ENCODE data around the gene SSBP1.
A peak's percentile ranks its signal among the peaks of the same experiment; 100 is the strongest.

- TF ChIP-seq CTCF (IDR thresholded peaks at IDR 0.05): no peak
- TF ChIP-seq EP300 (IDR thresholded peaks at IDR 0.05): no peak
- no peak for TF ChIP-seq SREBF2 (IDR thresholded peaks at IDR 0.05)
- peak; percentile 34; the same call in 1 of the 2 replicates for TF ChIP-seq POLR2A (IDR thresholded peaks at IDR 0.05; ENCODE audit: low read length)
- TF ChIP-seq GATA3 (IDR thresholded peaks at IDR 0.05; ENCODE audit: borderline replicate concordance): no peak
- no peak for TF ChIP-seq RNF2 (IDR thresholded peaks at IDR 0.05; ENCODE audit: borderline replicate concordance, low read depth)
- TF ChIP-seq BCL3 (IDR thresholded peaks at IDR 0.05): no peak
- TF ChIP-seq ESRRA (IDR thresholded peaks at IDR 0.05; ENCODE audit: borderline replicate concordance, low read length): no peak
- no peak for TF ChIP-seq PBX3 (IDR thresholded peaks at IDR 0.05)
- no peak for TF ChIP-seq RAD21 (conservative IDR thresholded peaks at IDR 0.05 in 1 of 2, IDR thresholded peaks at IDR 0.05 in 1 of 2)
- no peak for TF ChIP-seq MYC (IDR thresholded peaks at IDR 0.05; ENCODE audit: borderline replicate concordance, low read length)
- TF ChIP-seq HDAC2 (IDR thresholded peaks at IDR 0.05): no peak
Observed at GRCh38 chr7:141702047-141702567, 36.1 kb upstream of the SSBP1 start, which contains the start of gene DENND11.
